SKM-1 (cell line): ENCODE measurements around the gene UBA7.
A peak's percentile ranks its signal among the peaks of the same experiment; 100 is the strongest.
"Not testable (repeated sequence)": the region's sequence is repeated elsewhere in the genome, so short reads cannot be mapped to it uniquely, and the experiment has no call there.

Source experiments
- DNase-seq: peaks from one replicate; lab custom pipeline; 2025; ENCODE audit not compliant: unreplicated experiment; lab: John Stamatoyannopoulos, UW

UBA7 gene

GRCh38 chr3:49813497-49814174, at the start of gene UBA7:
TSS of gene UBA7 (minus strand) at chr3:49813953. CDS start at chr3:49813787, 166 bp downstream.
- DNase-seq: no peak

DNA sequence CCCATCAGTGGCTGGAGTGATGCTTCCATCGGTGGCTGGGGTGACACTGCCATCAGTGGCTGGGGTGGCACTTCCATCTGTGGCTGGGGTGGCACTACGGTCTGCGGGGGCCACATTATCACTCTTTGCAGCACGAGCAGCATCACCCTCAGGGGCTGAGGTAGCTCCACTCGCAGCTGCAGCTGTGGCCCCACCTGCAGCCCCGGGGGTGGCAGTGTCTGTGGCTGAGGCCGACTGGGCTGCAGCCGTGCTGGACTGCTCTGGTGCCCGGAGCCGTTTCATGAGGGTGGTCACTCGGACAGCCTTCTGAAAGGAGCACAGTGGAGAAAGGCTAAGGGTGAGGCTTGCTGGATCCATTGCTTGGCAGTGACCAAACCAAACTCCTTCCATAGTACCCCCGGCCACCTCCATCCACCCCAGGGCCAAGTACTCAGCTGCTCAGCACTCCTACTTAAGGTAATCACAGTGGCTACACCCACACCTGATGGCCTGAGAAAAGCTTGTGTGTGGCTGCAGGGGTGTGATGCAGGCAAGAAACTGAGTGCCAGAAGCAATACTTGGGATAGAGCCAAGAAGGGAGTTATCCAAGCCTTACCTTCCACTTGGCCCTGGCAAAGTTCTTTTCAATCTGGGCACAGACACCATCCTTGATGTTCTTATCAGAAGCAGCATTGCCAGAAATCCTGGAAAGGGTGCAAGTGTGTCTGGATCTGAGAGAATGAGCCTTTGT, 46.0 kb upstream of the UBA7 start:
- no peak for DNase-seq

DNA sequence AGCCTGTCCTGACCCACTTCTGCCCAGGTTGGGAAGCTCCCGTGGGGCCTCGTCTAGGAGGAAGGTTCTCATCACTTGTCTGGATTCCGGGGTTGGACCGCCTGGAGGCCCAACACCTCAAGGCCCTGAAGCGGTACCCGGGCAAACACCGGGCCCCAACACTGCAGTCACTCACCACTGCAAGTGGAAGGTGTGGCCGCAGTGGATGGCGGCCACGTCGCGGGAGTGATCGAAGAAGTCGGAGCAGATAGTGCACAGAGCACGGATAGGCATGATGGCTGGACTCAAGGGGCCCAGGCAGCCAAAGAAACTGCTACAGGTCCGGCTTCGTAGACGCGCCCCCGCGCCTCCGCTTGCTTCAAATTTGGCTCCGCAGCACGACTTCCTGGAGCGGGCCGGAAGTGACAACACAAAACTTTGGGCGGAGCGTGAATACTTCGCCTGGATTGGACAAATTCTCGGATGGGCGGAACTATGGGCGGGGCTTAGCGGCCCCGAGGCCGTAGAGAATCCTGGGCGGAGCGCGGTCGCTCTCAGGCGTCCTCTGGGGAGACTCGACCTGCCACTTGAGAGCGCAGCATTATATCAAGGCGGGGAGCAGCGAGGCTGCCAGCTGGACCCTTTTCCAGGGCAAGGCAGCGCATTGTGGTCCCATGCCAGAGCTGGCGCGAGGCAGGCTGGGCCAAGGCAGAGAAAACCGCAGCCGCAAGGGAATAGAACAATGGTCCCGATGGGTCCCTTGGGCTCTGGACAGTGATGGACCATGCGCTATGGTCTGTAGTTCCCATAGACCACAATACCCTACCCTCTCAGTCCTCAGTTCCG, 42.6 kb upstream of the UBA7 start, which contains the start of gene TRAIP:
TRAIP (minus strand) TSS at position 384 of the 825 bp plus-strand sequence; CDS start at position 273, 111 bp downstream.
- DNase-seq: peak; percentile 89

DNA sequence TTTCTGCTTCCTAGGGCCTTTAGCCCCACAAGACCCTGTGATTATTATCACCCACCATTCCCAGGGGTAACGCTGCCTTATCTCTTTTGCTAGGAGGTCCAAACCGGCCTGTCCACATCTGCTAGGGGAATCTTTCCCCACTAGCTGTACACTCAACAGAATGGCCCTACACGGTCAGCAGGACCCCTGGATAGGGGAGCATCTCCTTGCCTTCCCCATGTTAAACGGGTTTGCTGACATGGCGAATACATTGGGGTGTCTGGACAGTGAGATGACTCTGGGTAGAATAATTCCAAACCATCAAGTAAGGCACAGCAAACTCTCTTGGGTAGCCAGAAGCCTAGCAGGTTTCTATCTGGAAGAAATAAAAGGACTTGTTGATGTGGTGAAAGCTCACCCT, 41.9 kb upstream of the UBA7 start:
- DNase-seq: no peak

GRCh38 chr3:49845694-49846093, 31.9 kb upstream of the UBA7 start:
- DNase-seq: no peak

- DNase-seq: no peak
These were observed 30.9 kb upstream of the UBA7 start for GRCh38 chr3:49844464-49845183.

GRCh38 chr3:49842843-49843517, 29.2 kb upstream of the UBA7 start:
- no peak for DNase-seq

DNA sequence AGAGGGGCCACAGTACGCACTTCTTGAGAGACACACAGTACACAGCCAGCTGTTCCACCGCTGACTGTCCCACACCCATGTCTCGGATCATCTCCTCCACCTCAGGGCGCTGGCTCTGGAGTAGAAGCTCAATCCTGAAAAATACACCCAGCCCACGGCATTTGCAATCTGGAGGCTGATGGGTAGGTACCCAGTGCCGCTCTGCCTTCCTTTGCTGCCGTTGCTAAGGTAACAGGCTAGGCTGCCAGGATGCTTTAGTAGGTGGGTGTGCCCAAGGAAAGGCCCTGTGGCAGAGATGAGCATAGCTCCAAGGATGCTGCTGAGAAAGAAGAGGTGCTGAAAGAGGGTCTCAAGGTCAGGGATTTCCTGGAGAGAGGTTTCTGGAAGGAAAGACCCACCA, 28.1 kb upstream of the UBA7 start:
- no peak for DNase-seq

DNA sequence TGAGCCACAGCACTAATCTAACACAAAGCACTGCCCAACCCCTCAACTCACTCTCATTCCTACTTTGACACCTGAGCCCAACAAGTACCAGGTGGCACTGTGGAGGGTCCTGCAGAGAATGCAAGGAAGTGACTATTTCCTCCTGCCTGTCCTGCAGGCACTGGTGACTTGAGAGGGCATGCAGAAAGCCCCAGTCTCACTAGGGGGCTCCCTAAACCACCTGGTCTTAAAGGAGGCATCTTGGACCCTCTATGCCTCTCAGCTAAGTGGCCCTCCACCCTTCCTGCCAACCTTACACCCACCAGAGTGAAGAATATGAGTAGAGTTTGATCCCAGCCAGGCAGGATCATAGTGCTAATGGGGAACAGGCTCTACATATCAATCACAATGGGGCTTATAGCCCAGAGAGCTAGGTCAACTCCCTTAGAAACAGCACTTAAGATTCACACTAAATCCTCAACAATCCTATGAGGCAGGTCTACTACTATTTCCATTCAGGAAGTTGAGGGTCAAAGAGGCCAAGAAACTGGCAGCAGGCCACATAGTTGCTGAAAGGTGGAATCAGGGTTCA, 27.5 kb upstream of the UBA7 start:
- DNase-seq: no peak

- DNase-seq: no peak
These were observed 26.6 kb upstream of the UBA7 start for GRCh38 chr3:49840388-49840787.

DNA sequence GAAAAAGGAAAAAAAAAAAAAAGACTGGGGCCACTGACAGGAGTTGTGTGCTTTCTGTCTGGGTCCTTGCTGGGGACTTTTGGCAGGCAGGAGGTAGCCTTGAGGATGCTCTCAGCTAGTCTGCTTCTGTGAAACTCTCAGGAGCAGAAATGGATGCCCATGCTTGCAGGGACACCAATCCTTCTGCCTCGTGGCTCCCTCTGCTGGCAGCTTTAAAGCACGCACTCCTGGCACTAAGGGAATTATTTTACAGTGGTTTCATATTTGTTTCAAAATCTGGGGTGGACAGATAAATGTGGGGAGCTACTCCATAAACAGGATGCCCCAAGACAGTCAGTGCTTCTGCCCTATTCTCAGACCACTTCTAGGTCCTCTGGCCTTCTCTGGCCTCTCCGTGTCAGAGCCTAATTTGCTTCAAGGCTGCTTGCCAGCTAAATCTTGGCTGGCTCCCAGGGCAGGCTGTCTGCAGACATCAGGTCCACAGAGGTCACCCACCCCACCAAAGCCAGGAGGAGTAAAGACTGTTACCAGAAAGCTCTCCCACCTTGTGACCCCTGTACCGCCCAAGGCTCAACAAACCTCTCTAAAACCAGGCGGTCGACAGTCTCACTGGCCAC, 25.5 kb upstream of the UBA7 start:
- DNase-seq: peak; percentile 63

- no peak for DNase-seq
These were observed 17.6 kb upstream of the UBA7 start for GRCh38 chr3:49831341-49831740.

GRCh38 chr3:49826016-49826415, 12.3 kb upstream of the UBA7 start:
- DNase-seq: no peak

GRCh38 chr3:49823131-49823530, 9.4 kb upstream of the UBA7 start:
- DNase-seq: not testable (repeated sequence)

GRCh38 chr3:49812916-49813496, 747 bp downstream of the UBA7 start:
- no peak for DNase-seq

- no peak for DNase-seq
These were observed 6.2 kb downstream of the UBA7 start for GRCh38 chr3:49807431-49808114.

- no peak for DNase-seq
These were observed 6.9 kb downstream of the UBA7 start for GRCh38 chr3:49806850-49807249.

DNA sequence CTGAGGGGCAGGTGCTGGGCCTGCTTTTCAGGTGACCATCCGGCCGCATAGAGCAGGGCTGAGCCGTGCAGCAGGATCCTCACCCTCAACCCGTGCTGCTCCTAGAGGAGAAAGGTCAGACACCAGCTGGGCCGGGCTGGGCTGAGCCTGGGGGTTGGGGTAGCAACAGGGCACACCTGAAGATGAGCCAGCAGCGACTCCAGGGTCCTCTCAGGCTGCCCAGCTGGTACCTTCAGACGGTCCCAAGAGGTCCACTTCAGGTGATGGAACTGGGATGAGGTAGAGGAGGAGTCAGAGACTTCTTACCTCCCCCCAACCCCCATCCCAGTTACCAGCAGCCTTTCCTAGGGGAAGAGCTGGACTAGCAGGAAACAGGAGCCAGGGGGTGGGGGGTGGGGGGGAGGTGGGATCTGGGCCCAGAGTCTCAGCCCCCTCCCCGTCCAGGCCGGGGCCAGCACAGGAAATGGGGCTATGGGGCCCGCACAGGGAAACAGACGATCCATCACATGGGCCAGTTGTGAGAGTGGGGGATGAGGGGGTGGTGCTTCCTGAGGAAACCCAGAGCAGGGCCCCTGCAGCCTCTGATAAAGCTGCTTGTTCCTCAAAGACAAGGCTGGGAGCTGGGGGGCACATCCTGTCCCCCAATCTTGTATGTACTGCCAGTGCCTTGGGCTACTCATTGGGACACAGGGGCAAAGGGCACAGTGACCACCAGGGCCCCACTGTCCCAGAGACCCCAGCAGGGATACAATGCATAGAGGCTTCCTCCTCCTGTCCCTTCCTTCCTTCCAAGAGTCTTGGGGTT, 7.7 kb downstream of the UBA7 start:
- DNase-seq: peak; percentile 62
